Upper lobe of left lung (tissue), 4 donors: ENCODE results near the gene ABCA7.

Experiments
- CTCF ChIP-seq, 6 experiments: fragments of 450-650 bp in 4 of 6; fragments of 200-600 bp in 2 of 6; sonication (generic) in 2 of 6; IDR thresholded peaks; one replicate each; pipeline ENCODE4 v1.5.1; 2016 to 2019; ENCODE audit warnings: antibody characterized with exemption in 6 of 6
- POLR2AphosphoS5 ChIP-seq, 2 donors: sonication (generic); formaldehyde crosslinking; IDR thresholded peaks; one replicate each; pipeline ENCODE4 v1.5.1; 2017; ENCODE audit warnings: antibody characterized with exemption in 2 of 2

- peak in 1 of 2 donors; percentile 3 for TF ChIP-seq POLR2AphosphoS5 (IDR thresholded peaks at IDR 0.05)
- peak in 3 of 6 experiments; percentile 11 to 27 (median 17) for TF ChIP-seq CTCF (IDR thresholded peaks at IDR 0.05)
Measured at GRCh38 chr19:1104311-1105007, 64.6 kb downstream of the ABCA7 start.
